Peyer's patch (tissue), 4 donors: Measurements from ENCODE around the gene CCDC85A.

Source experiments
- POLR2A ChIP-seq, 2 donors: fragments of 450-650 bp; IDR thresholded peaks; one replicate each; pipeline ENCODE4 v1.5.1; 2017; ENCODE audit warnings: antibody characterized with exemption in 2 of 2, mild to moderate bottlenecking in 2 of 2, moderate library complexity in 2 of 2
- TF ChIP-seq, protein P1 (sequence below), 6 experiments: fragments of 450-650 bp in 4 of 6; fragments of 200-600 bp in 2 of 6; sonication (generic) in 1 of 6; IDR thresholded peaks; one replicate each; pipeline ENCODE4 v1.5.1; 2017 to 2019; ENCODE audit warnings: antibody characterized with exemption in 6 of 6, mild to moderate bottlenecking in 3 of 6, moderate library complexity in 1 of 6

DNA sequence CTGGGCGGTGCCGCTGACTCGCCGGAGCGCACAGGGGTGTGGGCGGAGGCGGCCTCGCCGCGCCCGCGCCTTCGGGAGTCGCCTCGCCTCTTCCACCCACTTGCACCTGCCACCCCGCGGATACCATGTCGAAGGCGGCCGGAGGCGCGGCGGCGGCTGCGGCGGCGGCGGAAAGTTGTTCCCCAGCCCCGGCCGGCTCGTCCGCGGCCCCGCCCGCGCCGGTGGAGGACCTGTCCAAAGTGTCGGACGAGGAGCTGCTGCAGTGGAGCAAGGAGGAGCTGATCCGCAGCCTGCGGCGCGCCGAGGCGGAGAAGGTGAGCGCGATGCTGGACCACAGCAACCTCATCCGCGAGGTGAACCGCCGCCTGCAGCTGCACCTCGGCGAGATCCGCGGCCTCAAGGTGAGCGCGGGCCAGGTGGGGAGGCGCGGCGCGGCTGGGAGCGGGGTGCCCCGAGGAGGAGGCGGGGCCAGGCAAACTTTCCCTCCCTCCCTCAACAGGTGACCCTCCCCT lies 766 bp downstream of the CCDC85A start:
- TF ChIP-seq, protein P1, sequence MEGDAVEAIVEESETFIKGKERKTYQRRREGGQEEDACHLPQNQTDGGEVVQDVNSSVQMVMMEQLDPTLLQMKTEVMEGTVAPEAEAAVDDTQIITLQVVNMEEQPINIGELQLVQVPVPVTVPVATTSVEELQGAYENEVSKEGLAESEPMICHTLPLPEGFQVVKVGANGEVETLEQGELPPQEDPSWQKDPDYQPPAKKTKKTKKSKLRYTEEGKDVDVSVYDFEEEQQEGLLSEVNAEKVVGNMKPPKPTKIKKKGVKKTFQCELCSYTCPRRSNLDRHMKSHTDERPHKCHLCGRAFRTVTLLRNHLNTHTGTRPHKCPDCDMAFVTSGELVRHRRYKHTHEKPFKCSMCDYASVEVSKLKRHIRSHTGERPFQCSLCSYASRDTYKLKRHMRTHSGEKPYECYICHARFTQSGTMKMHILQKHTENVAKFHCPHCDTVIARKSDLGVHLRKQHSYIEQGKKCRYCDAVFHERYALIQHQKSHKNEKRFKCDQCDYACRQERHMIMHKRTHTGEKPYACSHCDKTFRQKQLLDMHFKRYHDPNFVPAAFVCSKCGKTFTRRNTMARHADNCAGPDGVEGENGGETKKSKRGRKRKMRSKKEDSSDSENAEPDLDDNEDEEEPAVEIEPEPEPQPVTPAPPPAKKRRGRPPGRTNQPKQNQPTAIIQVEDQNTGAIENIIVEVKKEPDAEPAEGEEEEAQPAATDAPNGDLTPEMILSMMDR (IDR thresholded peaks at IDR 0.05): no peak
- TF ChIP-seq POLR2A (IDR thresholded peaks at IDR 0.05): no peak
